BE2C (cell line): ENCODE measurements around the gene C17orf78.
A peak's percentile ranks its signal among the peaks of the same experiment; 100 is the strongest.
"Not testable (repeated sequence)": the region's sequence is repeated elsewhere in the genome, so short reads cannot be mapped to it uniquely, and the experiment has no call there.

Experiments
- DNase-seq: peaks from one replicate; pipeline ENCODE4 v3.0.0-alpha.2; 2020
- H3K27me3 ChIP-seq: fragments of 250-450 bp; sonication (Bioruptor Pico); 2 replicates; pipeline ENCODE4 v1.5.1; 2020; ENCODE audit warnings: mild to moderate bottlenecking
- H3K36me3 ChIP-seq: fragments of 250-450 bp; sonication (Bioruptor Pico); 2 replicates; pipeline ENCODE4 v1.5.1; 2020; ENCODE audit warnings: mild to moderate bottlenecking
- H3K4me1 ChIP-seq: fragments of 250-450 bp; sonication (Bioruptor Pico); 2 replicates; pipeline ENCODE4 v1.5.1; 2020
- H3K4me3 ChIP-seq: 2 replicates; pipeline ENCODE4 v1.5.1; 2011; ENCODE audit warnings: low read depth, low read length
- H3K9me3 ChIP-seq: fragments of 250-450 bp; sonication (Bioruptor Pico); 2 replicates; pipeline ENCODE4 v1.5.1; 2020
- CTCF ChIP-seq: IDR thresholded peaks from 2 replicates; pipeline ENCODE4 v1.5.1; 2012; ENCODE audit warnings: mild to moderate bottlenecking, low read depth, low read length

Gene C17orf78

DNA sequence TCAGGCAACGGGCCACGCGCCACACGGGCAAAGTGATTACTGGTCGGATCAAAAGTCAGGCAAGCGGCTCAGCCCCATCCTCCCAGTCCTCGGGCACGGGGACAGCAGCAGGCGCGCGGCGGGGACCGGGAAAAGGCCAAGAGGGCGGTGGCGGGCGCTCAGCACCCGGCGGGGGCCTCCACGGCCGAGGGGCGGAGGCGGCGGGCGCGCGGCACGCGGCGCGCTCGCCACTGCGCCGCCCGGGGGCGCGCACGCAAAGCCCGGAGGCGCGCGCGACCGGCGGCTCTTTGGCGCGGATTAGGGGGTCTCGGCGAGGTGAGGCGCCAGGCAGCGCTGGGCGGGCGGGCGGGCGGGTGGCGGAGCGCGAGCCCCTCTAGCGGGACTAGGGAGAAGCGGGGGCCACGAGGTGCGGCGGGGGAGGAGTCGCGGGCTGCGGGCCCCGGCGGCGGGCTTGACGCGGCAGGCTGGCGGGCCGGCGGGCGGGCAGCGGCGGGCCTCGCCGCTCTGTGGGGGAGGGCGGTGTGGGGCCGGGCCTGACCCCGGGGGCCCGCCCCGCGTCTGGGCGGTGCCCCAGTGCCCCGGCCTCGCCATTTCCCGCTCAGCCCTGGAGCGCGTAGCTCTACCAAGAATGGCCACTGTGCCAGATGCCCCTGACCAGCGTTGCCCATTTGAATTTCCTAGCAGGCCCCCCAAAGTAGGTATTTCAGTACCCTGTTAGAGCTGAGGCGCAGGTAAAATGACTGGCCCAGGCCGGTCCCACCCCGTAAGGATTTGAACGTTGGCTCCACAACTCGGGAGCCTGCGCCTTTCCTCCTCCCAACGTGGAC lies 31.1 kb downstream of the C17orf78 start, which contains the start of the genes ACACA and TADA2A:
ACACA (minus strand) TSS at position 202 of the 827 bp plus-strand sequence. CDS start 537 bp downstream, outside the sequence.
TADA2A (plus strand) TSS at position 252 of the 827 bp plus-strand sequence. CDS start 4,480 bp downstream, outside the sequence.
- no peak for TF ChIP-seq CTCF
- no peaks in the 10 kb centered on the region for H3K27me3 ChIP-seq
- H3K4me3 ChIP-seq: peak within 1 kb of the TSS; percentile 97
- peak; percentile 88 for DNase-seq
- no peaks in the 10 kb centered on the region for H3K9me3 ChIP-seq
- no peaks in the 10 kb centered on the region for H3K4me1 ChIP-seq
- H3K36me3 ChIP-seq: peaks cover 14% of the 10 kb centered on the region

GRCh38 chr17:37408145-37408479 lies 32.3 kb downstream of the C17orf78 start:
- not testable (repeated sequence) for H3K4me3 ChIP-seq, H3K9me3 ChIP-seq, H3K4me1 ChIP-seq, H3K27me3 ChIP-seq, DNase-seq
- peaks cover 26% of the 10 kb centered on the region for H3K36me3 ChIP-seq

DNA sequence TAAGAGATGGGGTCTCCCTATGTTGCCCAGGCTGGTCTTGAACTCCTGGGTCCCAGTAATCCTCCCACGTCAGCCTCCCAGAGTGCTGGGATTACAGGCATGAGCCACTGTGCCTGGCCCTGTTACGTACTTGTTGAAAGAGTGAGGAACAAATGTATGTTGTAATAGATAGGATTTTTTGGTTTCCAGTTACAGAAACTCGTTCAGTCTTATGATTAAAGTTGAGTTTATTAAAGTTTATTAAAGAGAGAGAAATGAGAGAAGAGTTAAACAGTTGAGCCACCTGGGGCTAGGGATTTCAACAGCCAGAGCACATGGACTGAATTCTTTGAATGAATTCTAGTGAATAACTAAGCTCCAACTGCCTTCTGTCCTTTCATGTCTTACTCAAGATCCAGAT lies 34.6 kb downstream of the C17orf78 start:
- Histone ChIP-seq H3K27me3 (no peaks in the 10 kb centered on the region), H3K4me1 (no peaks in the 10 kb centered on the region), H3K36me3 (peaks cover 47% of the 10 kb centered on the region), H3K9me3 (no peaks in the 10 kb centered on the region), H3K4me3 (no peak overlapping the region)
- no peak for DNase-seq
- no peak for TF ChIP-seq CTCF

GRCh38 chr17:37413875-37414519 lies 38.2 kb downstream of the C17orf78 start:
- H3K36me3 ChIP-seq: peaks cover 61% of the 10 kb centered on the region

GRCh38 chr17:37417852-37418251 lies 42.1 kb downstream of the C17orf78 start:
- no peaks in the 10 kb centered on the region; the same call in 1 of the 2 replicates for H3K9me3 ChIP-seq
- H3K4me3 ChIP-seq: no peak overlapping the region
- H3K27me3 ChIP-seq: no peaks in the 10 kb centered on the region
- no peak for DNase-seq
- no peaks in the 10 kb centered on the region for H3K4me1 ChIP-seq
- TF ChIP-seq CTCF: no peak
- peaks cover 37% of the 10 kb centered on the region for H3K36me3 ChIP-seq

More at GRCh38 chr17:37413875-37414519, 38.2 kb downstream of the C17orf78 start:
- Histone ChIP-seq H3K4me1 (no peaks in the 10 kb centered on the region), H3K4me3 (no peak overlapping the region), H3K27me3 (no peaks in the 10 kb centered on the region), H3K9me3 (no peaks in the 10 kb centered on the region)
- no peak for DNase-seq
- peak; percentile 33 for TF ChIP-seq CTCF

- Histone ChIP-seq H3K9me3 (no peaks in the 10 kb centered on the region; the same call in 1 of the 2 replicates), H3K4me1 (no peaks in the 10 kb centered on the region), H3K4me3 (no peak overlapping the region), H3K36me3 (peaks cover 21% of the 10 kb centered on the region), H3K27me3 (no peaks in the 10 kb centered on the region)
- DNase-seq: no peak
- TF ChIP-seq CTCF: no peak
Observed at GRCh38 chr17:37422971-37423625, 47.3 kb downstream of the C17orf78 start.
